Natural killer cell treated with Interleukin-12 subunit alpha and Interleukin-12 subunit beta and Interleukin-15 and Interleukin-18, amount 100 ng/mL, for 72 hours (primary cell): ENCODE results near the gene BMAL2. TPM values are rescaled to one million over a fixed set of nuclear protein-coding genes. Genes with fewer than 3 reads are reported as not detected.
A peak's percentile ranks its signal among the peaks of the same experiment; 100 is the strongest.

Source experiments
- ATAC-seq, 2 donors: fragments of 150-1000 bp; cut with Tn5 transposase in 1 of 2; sonication (Bioruptor Pico), chemical (Tn5 transposase) in 1 of 2; 2 replicates each; pipeline ENCODE4 v1.10.0; 2021
- DNase-seq: peaks from one replicate; pipeline ENCODE4 v3.0.0; 2022; ENCODE audit warnings: low spot score
- H3K27ac Mint-ChIP-seq, 2 donors: 1 replicate in 1 of 2; 2 replicates in 1 of 2; pipeline ENCODE4 v1.8.0; 2022; ENCODE audit warnings: mixed read lengths in 2 of 2, mild to moderate bottlenecking in 1 of 2, moderate library complexity in 1 of 2
- H3K27me3 Mint-ChIP-seq, 2 donors: 1 replicate in 1 of 2; 2 replicates in 1 of 2; pipeline ENCODE4 v1.8.0; 2022; ENCODE audit warnings: mixed read lengths in 2 of 2
- H3K36me3 Mint-ChIP-seq: one replicate; pipeline ENCODE4 v1.8.0; 2022; ENCODE audit warnings: mixed read lengths
- H3K4me1 Mint-ChIP-seq, 2 donors: 1 replicate in 1 of 2; 2 replicates in 1 of 2; pipeline ENCODE4 v1.8.0; 2022; ENCODE audit warnings: low read depth in 2 of 2, mixed read lengths in 2 of 2, mild to moderate bottlenecking in 1 of 2
- H3K4me3 Mint-ChIP-seq: one replicate; pipeline ENCODE4 v1.8.0; 2022; ENCODE audit warnings: mixed read lengths
- H3K9me3 Mint-ChIP-seq: 2 replicates; pipeline ENCODE4 v1.8.0; 2022; ENCODE audit warnings: mixed read lengths
- total RNA-seq, 2 donors: library from RNA; stranded (reverse); gene quantifications; one replicate each; pipeline ENCODE4 v1.2.3, GENCODE V29; 2022

The BMAL2 gene
- total RNA-seq, 2 donors from 2014 or later = 26.0 to 34.1 TPM

GRCh38 chr12:27334042-27334720 lies 1.5 kb downstream of the BMAL2 start:
- Mint-ChIP-seq H3K36me3 (peaks cover 7% of the 10 kb centered on the region), H3K4me3 (peak overlapping the region; percentile 98), H3K27me3 (peaks cover 18 to 24% of the 10 kb centered on the region in 2 donors), H3K9me3 (no peaks in the 10 kb centered on the region), H3K4me1 (peaks cover 41 to 49% of the 10 kb centered on the region in 2 donors), H3K27ac (peak overlapping the region; percentile 89 to 91)
- DNase-seq (no peak), ATAC-seq (no peak)

GRCh38 chr12:27334721-27335082 lies 2.1 kb downstream of the BMAL2 start:
- no peak for ATAC-seq
- peaks cover 7% of the 10 kb centered on the region for H3K36me3 Mint-ChIP-seq
- no peak overlapping the region for H3K4me3 Mint-ChIP-seq

GRCh38 chr12:27335364-27336281 lies 3.0 kb downstream of the BMAL2 start:
- Mint-ChIP-seq H3K36me3 (peaks cover 7% of the 10 kb centered on the region), H3K4me1 (peaks cover 39 to 44% of the 10 kb centered on the region in 2 donors), H3K4me3 (peak overlapping the region; percentile 32), H3K27ac (no peak overlapping the region), H3K27me3 (peaks cover 15 to 24% of the 10 kb centered on the region in 2 donors), H3K9me3 (no peaks in the 10 kb centered on the region)
- DNase-seq (no peak), ATAC-seq (no peak)

More at GRCh38 chr12:27334721-27335082, 2.1 kb downstream of the BMAL2 start:
- Mint-ChIP-seq H3K27me3 (peaks cover 17 to 24% of the 10 kb centered on the region in 2 donors), H3K4me1 (peaks cover 41 to 48% of the 10 kb centered on the region in 2 donors), H3K9me3 (no peaks in the 10 kb centered on the region), H3K27ac (no peak overlapping the region)
- no peak for DNase-seq

- H3K9me3 Mint-ChIP-seq = no peaks in the 10 kb centered on the region
- peaks cover 32 to 39% of the 10 kb centered on the region in 2 donors for H3K4me1 Mint-ChIP-seq
- peaks cover 13 to 23% of the 10 kb centered on the region in 2 donors for H3K27me3 Mint-ChIP-seq
- H3K4me3 Mint-ChIP-seq = no peak overlapping the region
- peaks cover 7% of the 10 kb centered on the region for H3K36me3 Mint-ChIP-seq
- ATAC-seq = no peak
- H3K27ac Mint-ChIP-seq = no peak overlapping the region
- no peak for DNase-seq
These were observed 3.6 kb downstream of the BMAL2 start for GRCh38 chr12:27336282-27336653.

- Mint-ChIP-seq H3K36me3 (peaks cover 7% of the 10 kb centered on the region), H3K4me3 (no peak overlapping the region), H3K27ac (peak overlapping the region in 1 of 2 donors; percentile 84), H3K27me3 (peaks cover 13 to 23% of the 10 kb centered on the region in 2 donors), H3K4me1 (peaks cover 21 to 28% of the 10 kb centered on the region in 2 donors), H3K9me3 (no peaks in the 10 kb centered on the region)
- no peak for DNase-seq
- ATAC-seq = no peak
These were observed 4.7 kb downstream of the BMAL2 start for GRCh38 chr12:27337376-27337775.

- Mint-ChIP-seq H3K27ac (no peak overlapping the region), H3K27me3 (peaks cover 13 to 20% of the 10 kb centered on the region in 2 donors), H3K36me3 (peaks cover 5% of the 10 kb centered on the region), H3K4me3 (no peak overlapping the region), H3K9me3 (no peaks in the 10 kb centered on the region), H3K4me1 (peaks cover 16 to 24% of the 10 kb centered on the region in 2 donors)
- DNase-seq = no peak
- no peak for ATAC-seq
These were observed 5.8 kb downstream of the BMAL2 start for GRCh38 chr12:27338473-27338872.

- Mint-ChIP-seq H3K27me3 (peaks cover 5 to 8% of the 10 kb centered on the region in 2 donors), H3K36me3 (no peaks in the 10 kb centered on the region), H3K4me1 (peaks cover 0 to 13% of the 10 kb centered on the region in 2 donors), H3K4me3 (no peak overlapping the region), H3K9me3 (no peaks in the 10 kb centered on the region), H3K27ac (no peak overlapping the region)
- no peak for ATAC-seq
- DNase-seq = no peak
These were observed 8.3 kb downstream of the BMAL2 start for GRCh38 chr12:27340971-27341370.

GRCh38 chr12:27342536-27342935 lies 9.9 kb downstream of the BMAL2 start:
- H3K4me1 Mint-ChIP-seq = peaks cover 0 to 13% of the 10 kb centered on the region in 2 donors
- H3K36me3 Mint-ChIP-seq = no peaks in the 10 kb centered on the region
- ATAC-seq (no peak), DNase-seq (no peak)
- H3K9me3 Mint-ChIP-seq = no peaks in the 10 kb centered on the region
- no peak overlapping the region for H3K27ac Mint-ChIP-seq
- no peak overlapping the region for H3K4me3 Mint-ChIP-seq
- H3K27me3 Mint-ChIP-seq = peaks cover 5 to 9% of the 10 kb centered on the region in 2 donors

- Mint-ChIP-seq H3K4me1 (peaks cover 0 to 9% of the 10 kb centered on the region in 2 donors), H3K36me3 (no peaks in the 10 kb centered on the region), H3K27ac (no peak overlapping the region), H3K4me3 (no peak overlapping the region), H3K27me3 (peaks cover 5 to 6% of the 10 kb centered on the region in 2 donors), H3K9me3 (no peaks in the 10 kb centered on the region)
- no peak for ATAC-seq
- no peak for DNase-seq
These were observed 10.8 kb downstream of the BMAL2 start for GRCh38 chr12:27343255-27344000.

- ATAC-seq (no peak), DNase-seq (no peak)
- no peak overlapping the region for H3K27ac Mint-ChIP-seq
- H3K36me3 Mint-ChIP-seq = no peaks in the 10 kb centered on the region
- H3K27me3 Mint-ChIP-seq = peaks cover 5 to 6% of the 10 kb centered on the region in 2 donors
- H3K4me3 Mint-ChIP-seq = no peak overlapping the region
- H3K9me3 Mint-ChIP-seq = no peaks in the 10 kb centered on the region
- peaks cover 0 to 7% of the 10 kb centered on the region in 2 donors for H3K4me1 Mint-ChIP-seq
These were observed 11.6 kb downstream of the BMAL2 start for GRCh38 chr12:27344246-27344645.

GRCh38 chr12:27344760-27345159 lies 12.1 kb downstream of the BMAL2 start:
- Mint-ChIP-seq H3K27me3 (peaks cover 5 to 6% of the 10 kb centered on the region in 2 donors), H3K4me3 (no peak overlapping the region), H3K36me3 (no peaks in the 10 kb centered on the region), H3K27ac (no peak overlapping the region), H3K9me3 (no peaks in the 10 kb centered on the region), H3K4me1 (peaks cover 0 to 7% of the 10 kb centered on the region in 2 donors)
- ATAC-seq (no peak), DNase-seq (no peak)

GRCh38 chr12:27345376-27345775 lies 12.7 kb downstream of the BMAL2 start:
- H3K36me3 Mint-ChIP-seq = no peaks in the 10 kb centered on the region
- no peak overlapping the region for H3K27ac Mint-ChIP-seq
- DNase-seq (no peak), ATAC-seq (no peak)
- peaks cover 3 to 4% of the 10 kb centered on the region in 2 donors for H3K27me3 Mint-ChIP-seq
- no peak overlapping the region for H3K4me3 Mint-ChIP-seq
- H3K9me3 Mint-ChIP-seq = no peaks in the 10 kb centered on the region
- peaks cover 0 to 5% of the 10 kb centered on the region in 2 donors for H3K4me1 Mint-ChIP-seq

- H3K36me3 Mint-ChIP-seq = no peaks in the 10 kb centered on the region
- no peaks in the 10 kb centered on the region for H3K9me3 Mint-ChIP-seq
- peaks cover 0 to 3% of the 10 kb centered on the region in 2 donors for H3K27me3 Mint-ChIP-seq
- H3K4me3 Mint-ChIP-seq = no peak overlapping the region
- peaks cover 0 to 5% of the 10 kb centered on the region in 2 donors for H3K4me1 Mint-ChIP-seq
- no peak overlapping the region for H3K27ac Mint-ChIP-seq
- no peak for ATAC-seq
- no peak for DNase-seq
These were observed 15.1 kb downstream of the BMAL2 start for GRCh38 chr12:27347779-27348178.
